GM12878 (cell line): Measurements from ENCODE around the gene DAPK3.
"Not testable (repeated sequence)": the region's sequence is repeated elsewhere in the genome, so short reads cannot be mapped to it uniquely, and the experiment has no call there.

Experiments used
- CTCF ChIP-seq, 3 experiments: IDR thresholded peaks in 2 of 3; conservative IDR thresholded peaks in 1 of 3; 2 replicates each; pipeline ENCODE4 v1.5.1; 2011; ENCODE audit warnings: low read depth in 3 of 3, low read length in 3 of 3, mild to moderate bottlenecking in 3 of 3, control low read depth in 2 of 3, moderate library complexity in 2 of 3, inconsistent platforms in 1 of 3, mixed read lengths in 1 of 3; ENCODE audit not compliant: control insufficient read depth in 2 of 3, insufficient read depth in 1 of 3; ENCODE audit errors: extremely low read depth in 1 of 3
- GABPA ChIP-seq: IDR thresholded peaks from 2 replicates; pipeline ENCODE4 v1.6.1; 2014; ENCODE audit warnings: antibody characterized with exemption, low read depth, mild to moderate bottlenecking, inconsistent platforms
- HCFC1 ChIP-seq: fragments of 150-350 bp; IDR thresholded peaks from 2 replicates; pipeline ENCODE4 v1.6.1; 2014; ENCODE audit warnings: low read length
- HDAC2 ChIP-seq: fragments of 200-600 bp; sonication (generic); IDR thresholded peaks from 2 replicates; pipeline ENCODE4 v1.6.1; 2017
- POLR2A ChIP-seq: IDR thresholded peaks from 2 replicates; pipeline ENCODE4 v1.6.1; 2011; ENCODE audit warnings: low read depth, mild to moderate bottlenecking, low read length
- REST ChIP-seq: IDR thresholded peaks from 2 replicates; pipeline ENCODE4 v1.6.1; 2012; ENCODE audit warnings: mild to moderate bottlenecking, low read depth, low read length
- STAT3 ChIP-seq: IDR thresholded peaks from 2 replicates; pipeline ENCODE4 v1.6.1; 2011; ENCODE audit warnings: low read depth, low read length, improper control_type of control experiment

- not testable (repeated sequence) for TF ChIP-seq REST; STAT3; CTCF (IDR thresholded peaks at IDR 0.05 in 2 of 3, conservative IDR thresholded peaks at IDR 0.05 in 1 of 3; ENCODE audit: control insufficient read depth in 2 of 3, extremely low read depth in 1 of 3, insufficient read depth in 1 of 3, low read depth in 3 of 3, low read length in 3 of 3); HDAC2; POLR2A; HCFC1; GABPA
Measured at GRCh38 chr19:4005436-4005835, 34.5 kb upstream of the DAPK3 start.
